IMR-90 (cell line): ENCODE data around the gene TPP1. TPM values are rescaled to one million over a fixed set of nuclear protein-coding genes. Genes with fewer than 3 reads are reported as not detected.

ENCODE experiments used
- ATAC-seq: fragments of 200-7000 bp; cut with Tn5 transposase; 2 replicates; pipeline ENCODE4 v1.9.1; 2020; ENCODE audit warnings: low read depth, mild to moderate bottlenecking, moderate library complexity
- BruUV-seq: library from RNA; stranded (reverse); fragments of 400-500 nt; replicated peaks from 2 replicates; lab custom pipeline; 2021; lab: Mats Ljungman, UMichigan
- CTCF ChIA-PET: fragments of 300-600 bp; formaldehyde crosslinking; extraction: SDS; loops from one replicate; lab custom pipeline; 2021; ENCODE audit warnings: antibody characterized with exemption; lab: Yijun Ruan, JAX
- POLR2A ChIA-PET: fragments of 300-600 bp; sonication (Branson Sonifier 250); formaldehyde crosslinking; loops from one replicate; lab custom pipeline; 2022; ENCODE audit warnings: antibody characterized with exemption; ENCODE audit not compliant: unreplicated experiment; lab: Charles Lee
- DNase-seq: peaks from one replicate; pipeline ENCODE4 v3.0.0; 2013
- H2AFZ ChIP-seq: replicated peaks from 2 replicates; pipeline ENCODE3; 2013; ENCODE audit warnings: low read length, mild to moderate bottlenecking; ENCODE audit not compliant: poor library complexity
- H2AK5ac ChIP-seq: 2 replicates; pipeline ENCODE4 v1.6.1; 2013; ENCODE audit warnings: low read depth, low read length, inconsistent platforms
- H2AK9ac ChIP-seq: replicated peaks from 2 replicates; pipeline ENCODE3; 2013; ENCODE audit warnings: mild to moderate bottlenecking, low read depth, low read length, moderate library complexity; ENCODE audit not compliant: poor library complexity
- H2BK120ac ChIP-seq: 2 replicates; pipeline ENCODE4 v1.6.1; 2013; ENCODE audit warnings: low read depth, low read length, inconsistent platforms
- H2BK15ac ChIP-seq: 3 replicates; pipeline ENCODE4 v1.6.1; 2013; ENCODE audit warnings: low read depth, low read length, inconsistent platforms
- H2BK20ac ChIP-seq: 2 replicates; pipeline ENCODE4 v1.6.1; 2013; ENCODE audit warnings: low read depth, mild to moderate bottlenecking, inconsistent platforms, low read length, moderate library complexity
- H2BK5ac ChIP-seq: 2 replicates; pipeline ENCODE4 v1.6.1; 2013; ENCODE audit warnings: mild to moderate bottlenecking, low read depth, low read length, inconsistent platforms; ENCODE audit not compliant: poor library complexity, severe bottlenecking
- H3K14ac ChIP-seq: replicated peaks from 2 replicates; pipeline ENCODE4 v1.6.1; 2013; ENCODE audit warnings: low read depth, low read length, inconsistent platforms
- H3K18ac ChIP-seq: 2 replicates; pipeline ENCODE4 v1.6.1; 2013; ENCODE audit warnings: low read depth, low read length, control low read depth
- H3K23ac ChIP-seq: 2 replicates; pipeline ENCODE4 v1.6.1; 2013; ENCODE audit warnings: low read depth, low read length, inconsistent platforms
- H3K27ac ChIP-seq: 2 replicates; pipeline ENCODE4 v1.5.1; 2013; ENCODE audit warnings: mild to moderate bottlenecking, control low read depth, low read length; ENCODE audit not compliant: insufficient read depth
- H3K27me3 ChIP-seq: 2 replicates; pipeline ENCODE4 v1.6.1; 2013; ENCODE audit warnings: low read length; ENCODE audit not compliant: control insufficient read depth, insufficient read depth
- H3K36me3 ChIP-seq: 2 replicates; pipeline ENCODE4 v1.6.1; 2013; ENCODE audit warnings: low read length, mixed read lengths; ENCODE audit not compliant: control insufficient read depth, insufficient read depth
- H3K4ac ChIP-seq: 2 replicates; pipeline ENCODE4 v1.6.1; 2013; ENCODE audit warnings: low read depth, low read length, inconsistent platforms
- H3K4me1 ChIP-seq: 2 replicates; pipeline ENCODE4 v1.6.1; 2013; ENCODE audit warnings: low read length, mixed read lengths; ENCODE audit not compliant: control insufficient read depth, insufficient read depth
- H3K4me2 ChIP-seq: 2 replicates; pipeline ENCODE4 v1.6.1; 2013; ENCODE audit warnings: low read depth, mild to moderate bottlenecking, control low read depth, low read length, moderate library complexity
- H3K4me3 ChIP-seq: 2 replicates; pipeline ENCODE4 v1.5.1; 2013; ENCODE audit warnings: low read depth, mild to moderate bottlenecking, control low read depth, low read length, moderate library complexity; ENCODE audit not compliant: insufficient read depth
- H3K56ac ChIP-seq: 2 replicates; pipeline ENCODE4 v1.6.1; 2013; ENCODE audit warnings: low read length, inconsistent platforms; ENCODE audit not compliant: insufficient read depth; ENCODE audit errors: extremely low read depth
- H3K79me1 ChIP-seq, 2 experiments: 2 replicates each; pipeline ENCODE4 v1.6.1; 2013; ENCODE audit warnings: low read length in 2 of 2, inconsistent platforms in 1 of 2, low read depth in 1 of 2
- H3K9ac ChIP-seq: 2 replicates; pipeline ENCODE4 v1.6.1; 2013; ENCODE audit warnings: low read depth, low read length, control low read depth
- H3K9me1 ChIP-seq: 2 replicates; pipeline ENCODE4 v1.6.1; 2013; ENCODE audit warnings: low read length, inconsistent platforms; ENCODE audit not compliant: insufficient read depth
- H3K9me3 ChIP-seq: 2 replicates; pipeline ENCODE4 v1.6.1; 2013; ENCODE audit warnings: low read length; ENCODE audit not compliant: control insufficient read depth, insufficient read depth
- H4K20me1 ChIP-seq: 2 replicates; pipeline ENCODE4 v1.6.1; 2013; ENCODE audit warnings: low read length, inconsistent platforms; ENCODE audit not compliant: insufficient read depth
- H4K5ac ChIP-seq: 2 replicates; pipeline ENCODE4 v1.6.1; 2013; ENCODE audit warnings: mild to moderate bottlenecking, low read depth, low read length, control low read depth
- H4K8ac ChIP-seq, 2 experiments: 2 replicates each; pipeline ENCODE4 v1.6.1; 2013; ENCODE audit warnings: low read depth in 2 of 2, low read length in 2 of 2, control low read depth in 1 of 2, inconsistent platforms in 1 of 2
- H4K91ac ChIP-seq: 2 replicates; pipeline ENCODE4 v1.6.1; 2013; ENCODE audit warnings: low read depth, low read length, inconsistent platforms; ENCODE audit not compliant: insufficient read depth
- BHLHE40 ChIP-seq: fragments of 150-350 bp; IDR thresholded peaks from 2 replicates; pipeline ENCODE4 v1.6.1; 2016; ENCODE audit warnings: mild to moderate bottlenecking, low read depth, low read length
- CEBPB ChIP-seq: IDR thresholded peaks from 2 replicates; pipeline ENCODE4 v1.6.1; 2012; ENCODE audit warnings: low read depth, low read length, improper control_type of control experiment
- CHD1 ChIP-seq: IDR thresholded peaks from 2 replicates; pipeline ENCODE4 v1.6.1; 2012; ENCODE audit warnings: low read depth, low read length, improper control_type of control experiment
- MAZ ChIP-seq: IDR thresholded peaks from 2 replicates; pipeline ENCODE4 v1.6.1; 2012; ENCODE audit warnings: low read depth, mild to moderate bottlenecking, low read length, improper control_type of control experiment, moderate library complexity, borderline replicate concordance
- MXI1 ChIP-seq: IDR thresholded peaks from 2 replicates; pipeline ENCODE4 v1.6.1; 2012; ENCODE audit warnings: low read depth, mild to moderate bottlenecking, low read length, moderate library complexity, borderline replicate concordance
- POLR2A ChIP-seq: IDR thresholded peaks from 2 replicates; pipeline ENCODE4 v1.6.1; 2012; ENCODE audit warnings: mild to moderate bottlenecking, low read depth, low read length
- RFX5 ChIP-seq: IDR thresholded peaks from 2 replicates; pipeline ENCODE4 v1.8.0; 2012; ENCODE audit warnings: low read depth, mild to moderate bottlenecking, low read length, moderate library complexity
- WGBS, 2 experiments: methylation state at CpG; one replicate each; pipeline versions ENCODE4 v1.1.5 to v1.1.7; 2013; ENCODE audit warnings: missing lambda C conversion rate in 2 of 2; ENCODE audit not compliant: insufficient read length in 1 of 2; ENCODE audit errors: extremely low coverage in 2 of 2; 5-methylcytosine and 5-hydroxymethylcytosine counted together
- dilution Hi-C: fragments of 300-500 bp; cut with HindIII; formaldehyde crosslinking; loops from one replicate; pipeline ENCODE4 v1.14.3; 2018; ENCODE audit warnings: low sequenced_read_pairs; ENCODE audit not compliant: unreplicated experiment
- in situ Hi-C: fragments of 300-500 bp; cut with MboI; formaldehyde crosslinking; loops from 3 replicates; pipeline ENCODE4 v1.14.3; 2019; ENCODE audit warnings: low sequenced_read_pairs, inconsistent platforms, mixed read lengths
- intact Hi-C: fragments of 100-400 bp; cut with micrococcal nuclease; formaldehyde crosslinking; loops from 2 replicates; pipeline ENCODE4 v1.10.0; 2022
- polyA plus RNA-seq, 3 experiments: library from polyadenylated mRNA; depleted of rRNA; stranded (reverse); fragments of >200 nt; gene quantifications; 2 replicates each; pipeline ENCODE4 v1.2.3, GENCODE V29; 2012; ENCODE audit warnings: low replicate concordance in 1 of 3
- total RNA-seq: library from RNA; depleted of rRNA; stranded (reverse); fragments of >200 nt; gene quantifications from 2 replicates; pipeline ENCODE4 v1.2.3, GENCODE V29; 2012
- TF ChIP-seq, protein P1 (sequence below): conservative IDR thresholded peaks from 2 replicates; pipeline ENCODE4 v1.5.1; 2012; ENCODE audit warnings: mild to moderate bottlenecking, low read depth, low read length, improper control_type of control experiment

Gene TPP1
- total and polyA plus RNA-seq, 2 of the 4 experiments (the other 2 are of a cell fraction) = 33.5 to 108 TPM

DNA sequence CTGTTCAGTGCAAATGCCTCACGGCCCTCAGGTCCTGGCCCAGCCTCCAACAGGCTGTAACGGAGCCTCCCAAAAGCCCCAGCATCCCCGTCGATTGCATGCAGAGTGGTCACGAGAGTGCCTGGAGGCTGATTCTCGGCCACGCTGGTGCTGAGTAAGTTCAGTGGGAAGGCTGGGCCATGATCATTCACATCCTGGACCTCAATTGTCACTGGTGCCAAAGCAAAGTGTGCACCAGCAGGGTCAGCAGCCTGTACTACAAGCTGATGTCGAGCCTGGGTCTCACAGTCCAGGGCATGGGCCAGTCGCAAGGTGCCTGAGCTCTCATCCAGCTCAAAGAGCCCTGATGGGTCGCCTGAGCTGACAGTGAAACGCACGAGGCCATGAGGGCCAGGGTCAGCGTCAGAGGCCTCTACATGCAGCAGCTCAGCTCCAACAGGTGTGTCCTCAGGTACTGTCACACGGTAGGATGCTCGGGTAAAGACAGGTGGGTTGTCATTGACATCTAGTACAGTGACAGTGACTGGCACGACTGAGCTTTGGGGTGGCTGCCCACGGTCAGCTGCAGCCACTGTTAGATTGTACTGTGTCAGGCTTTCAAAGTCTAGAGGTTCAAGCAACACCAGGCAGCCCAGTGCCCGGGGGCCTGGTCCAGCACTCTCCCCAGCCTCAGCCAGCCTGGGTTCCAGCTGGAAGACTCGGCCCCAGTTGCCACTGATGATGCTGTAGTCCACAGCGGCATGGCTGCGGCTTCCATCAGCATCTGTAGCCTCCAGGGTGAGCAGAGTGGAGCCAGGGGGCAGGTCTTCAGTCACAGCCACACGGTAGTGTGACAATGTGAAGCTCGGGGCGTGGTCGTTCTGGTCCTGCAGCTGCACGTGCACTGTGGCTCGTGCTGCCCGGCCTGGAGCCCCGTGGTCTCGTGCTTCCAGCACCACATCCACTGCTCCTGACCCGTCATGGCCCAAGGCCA, 4.5 kb upstream of the TPP1 start:
- no peak overlapping the region for H4K5ac ChIP-seq
- no peak overlapping the region for H3K14ac ChIP-seq
- peaks cover 41% of the 10 kb centered on the region for H3K36me3 ChIP-seq
- no peak overlapping the region for H4K8ac ChIP-seq
- H3K27ac ChIP-seq = no peak overlapping the region
- H3K4me3 ChIP-seq = no peak overlapping the region
- H4K20me1 ChIP-seq = no peaks in the 10 kb centered on the region
- H3K4ac ChIP-seq = no peak overlapping the region
- no peak for DNase-seq
- BruUV-seq = no TSS peak
- no peaks in the 10 kb centered on the region; the same call in 1 of the 2 replicates for H3K4me1 ChIP-seq
- H3K23ac ChIP-seq = no peak overlapping the region
- peaks cover 4 to 6% of the 10 kb centered on the region in 2 experiments; a peak in 3 of 4 replicates for H3K79me1 ChIP-seq
- ATAC-seq = no peak
- no peak overlapping the region for H3K4me2 ChIP-seq
- ChIA-PET CTCF (interaction anchor here (0.6 kb wide), 1 partner anchor 10 kb away, joined by 3 read pairs; no protein-coding TSS in a partner anchor), POLR2A (no interaction called here)
- H2AK5ac ChIP-seq = no peak overlapping the region
- H3K18ac ChIP-seq = no peak overlapping the region
- no peak overlapping the region for H2BK20ac ChIP-seq
- dilution Hi-C loops = no loop called here
- no peak overlapping the region for H3K9ac ChIP-seq
- H3K9me1 ChIP-seq = no peaks in the 10 kb centered on the region
- H2BK120ac ChIP-seq = no peak overlapping the region
- in situ Hi-C loops = no loop called here
- no peak overlapping the region for H2BK15ac ChIP-seq
- H2AFZ ChIP-seq = no peak overlapping the region
- H3K27me3 ChIP-seq = no peaks in the 10 kb centered on the region
- TF ChIP-seq CEBPB (no peak), POLR2A (no peak), MXI1 (no peak), MAZ (no peak), BHLHE40 (no peak), RFX5 (no peak), CHD1 (no peak)
- TF ChIP-seq, protein P1, sequence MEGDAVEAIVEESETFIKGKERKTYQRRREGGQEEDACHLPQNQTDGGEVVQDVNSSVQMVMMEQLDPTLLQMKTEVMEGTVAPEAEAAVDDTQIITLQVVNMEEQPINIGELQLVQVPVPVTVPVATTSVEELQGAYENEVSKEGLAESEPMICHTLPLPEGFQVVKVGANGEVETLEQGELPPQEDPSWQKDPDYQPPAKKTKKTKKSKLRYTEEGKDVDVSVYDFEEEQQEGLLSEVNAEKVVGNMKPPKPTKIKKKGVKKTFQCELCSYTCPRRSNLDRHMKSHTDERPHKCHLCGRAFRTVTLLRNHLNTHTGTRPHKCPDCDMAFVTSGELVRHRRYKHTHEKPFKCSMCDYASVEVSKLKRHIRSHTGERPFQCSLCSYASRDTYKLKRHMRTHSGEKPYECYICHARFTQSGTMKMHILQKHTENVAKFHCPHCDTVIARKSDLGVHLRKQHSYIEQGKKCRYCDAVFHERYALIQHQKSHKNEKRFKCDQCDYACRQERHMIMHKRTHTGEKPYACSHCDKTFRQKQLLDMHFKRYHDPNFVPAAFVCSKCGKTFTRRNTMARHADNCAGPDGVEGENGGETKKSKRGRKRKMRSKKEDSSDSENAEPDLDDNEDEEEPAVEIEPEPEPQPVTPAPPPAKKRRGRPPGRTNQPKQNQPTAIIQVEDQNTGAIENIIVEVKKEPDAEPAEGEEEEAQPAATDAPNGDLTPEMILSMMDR = no peak
- no peak overlapping the region for H2AK9ac ChIP-seq
- H4K91ac ChIP-seq = no peak overlapping the region
- no peak overlapping the region for H3K56ac ChIP-seq
- H3K9me3 ChIP-seq = no peaks in the 10 kb centered on the region
- intact Hi-C loops = no loop called here
- whole genome bisulfite sequencing, 2 experiments = 91% methylated on average over 19 of the region's 31 CpGs; no CpG with 5 or more reads in 1 of the 2 experiments
- H2BK5ac ChIP-seq = no peak overlapping the region
